ENCODE data around the gene SHLD1.
"Not testable (repeated sequence)": the region's sequence is repeated elsewhere in the genome, so short reads cannot be mapped to it uniquely, and the experiment has no call there.

The SHLD1 gene

DNA sequence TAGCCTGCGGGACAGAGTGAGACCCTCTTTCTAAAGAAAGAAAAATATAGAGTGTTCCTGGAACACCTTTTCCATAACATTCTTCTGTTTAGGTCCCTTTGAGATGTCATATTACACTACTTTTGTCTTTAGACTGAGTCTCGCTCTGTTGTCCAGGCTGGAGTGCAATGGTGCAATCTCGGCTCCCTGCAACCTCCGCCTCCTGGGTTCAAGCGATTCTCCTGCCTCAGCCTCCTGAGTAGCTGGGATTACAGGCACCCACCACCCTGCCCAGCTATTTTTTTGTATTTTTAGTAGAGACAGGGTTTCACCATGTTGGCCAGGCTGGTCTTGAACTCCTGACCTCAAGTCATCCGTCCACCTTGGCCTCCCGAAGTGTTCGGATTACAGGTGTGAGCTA, 31.2 kb downstream of the SHLD1 start:
- not testable (repeated sequence) for DNase-seq (ENCODE audit: low read depth)

GRCh38 chr20:5781798-5782750, 31.9 kb downstream of the SHLD1 start:
- DNase-seq (ENCODE audit: low read depth) = no peak

DNA sequence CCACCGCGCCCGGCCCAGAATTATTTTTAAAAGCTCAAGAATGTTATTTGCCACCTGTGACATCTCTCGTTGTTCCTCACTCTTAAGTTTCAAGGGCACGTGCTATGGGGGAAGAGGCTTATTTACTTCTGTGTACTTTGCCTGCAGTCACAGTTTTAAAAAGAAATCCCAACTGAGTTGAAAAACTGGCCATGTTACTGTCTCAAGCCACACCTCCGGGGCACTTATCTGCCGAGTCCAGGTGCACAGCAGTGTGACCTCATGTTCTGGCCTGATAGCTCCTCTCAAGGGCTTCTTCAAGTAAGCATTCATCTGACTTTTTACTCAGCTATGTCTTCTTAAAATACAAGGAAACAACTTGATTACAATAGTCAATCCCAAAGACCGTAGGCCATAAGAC, 34.5 kb downstream of the SHLD1 start:
- no peak for DNase-seq (ENCODE audit: low read depth)

DNA sequence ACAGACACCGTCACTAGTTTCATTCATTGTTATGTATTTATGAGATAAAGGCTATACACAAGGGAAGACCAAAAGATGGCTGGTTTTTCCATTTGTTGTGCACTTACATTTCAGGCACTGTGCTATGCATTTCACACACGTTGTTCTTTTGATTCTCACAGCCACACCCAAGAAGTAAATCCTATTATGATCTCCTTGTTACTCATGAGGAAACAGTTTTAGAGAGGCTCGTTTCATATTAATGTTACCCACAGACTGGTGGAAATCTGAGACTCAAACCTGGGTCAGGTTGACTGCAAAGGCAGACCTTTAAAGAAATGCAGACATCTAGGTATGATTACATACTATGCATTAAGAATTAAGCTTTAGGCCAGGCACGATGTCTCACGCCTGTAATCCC, 34.9 kb downstream of the SHLD1 start:
- DNase-seq (ENCODE audit: low read depth) = no peak

DNA sequence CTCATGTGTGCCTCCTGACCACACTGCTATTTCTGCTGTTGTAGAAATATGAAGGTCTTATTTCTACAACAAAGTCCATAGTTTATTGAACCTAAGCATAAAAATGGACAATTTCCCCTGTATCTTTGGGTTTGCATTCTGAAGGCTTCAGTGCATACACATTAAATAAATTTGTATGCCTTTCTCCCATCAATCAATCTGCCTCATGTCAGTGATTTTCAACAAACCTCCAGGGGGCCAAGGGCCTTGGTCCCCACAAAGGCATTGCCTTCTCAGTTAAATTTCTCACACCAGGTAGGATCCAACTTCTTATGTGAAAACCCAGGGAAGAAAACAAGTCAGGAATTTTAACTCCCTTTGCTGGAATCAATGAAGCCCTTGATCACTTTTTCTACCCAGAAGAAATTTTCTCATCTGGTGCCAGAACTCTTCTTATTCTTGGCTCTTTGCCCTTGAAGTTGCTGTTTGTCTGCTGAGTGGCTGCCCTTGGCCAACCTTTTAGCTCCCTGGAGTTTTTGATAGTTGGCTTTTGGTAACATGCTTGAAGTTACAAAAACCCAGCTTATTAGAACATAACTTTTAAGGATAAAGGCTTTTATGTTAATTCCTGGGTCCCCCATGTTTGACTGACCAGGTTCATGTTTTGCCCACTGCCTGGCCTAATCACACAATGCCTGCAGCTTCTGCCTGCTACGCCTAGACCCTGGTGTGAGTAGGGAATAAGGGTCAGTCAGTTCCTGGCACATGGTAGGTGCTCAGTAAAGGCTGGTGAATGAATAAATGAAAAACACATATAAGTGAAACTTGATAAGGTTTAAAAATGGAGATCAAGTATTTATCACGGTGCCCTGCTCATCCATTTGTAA, 37.0 kb downstream of the SHLD1 start:
- no peak for DNase-seq (ENCODE audit: low read depth)

- DNase-seq (ENCODE audit: low read depth) = no peak
Observed at GRCh38 chr20:5787796-5788165, 37.6 kb downstream of the SHLD1 start.

DNA sequence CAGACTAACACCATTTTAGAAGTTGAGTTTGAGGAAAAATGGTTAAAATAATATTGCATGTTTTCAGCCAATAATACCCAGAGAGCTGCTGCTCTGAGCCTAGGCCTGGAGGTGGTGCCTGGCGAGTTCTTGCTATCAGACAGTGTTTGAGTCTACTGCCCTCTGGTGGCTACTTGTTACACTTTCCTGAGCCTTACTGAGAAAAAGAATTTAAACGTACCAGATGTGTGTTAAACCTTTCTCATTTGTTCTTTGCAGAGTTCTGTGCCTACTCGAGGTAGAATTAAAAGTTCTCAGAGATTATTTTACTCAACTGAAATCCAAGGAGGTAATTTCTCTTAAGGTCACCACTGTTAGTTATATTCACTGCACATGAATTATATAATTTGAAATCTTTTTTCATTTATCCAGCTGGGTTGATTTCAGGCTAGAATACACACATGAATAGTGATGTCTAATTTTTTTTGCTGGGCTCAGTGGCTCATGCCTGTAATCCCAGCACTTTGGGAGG, 38.2 kb downstream of the SHLD1 start:
- peak; percentile 67 for DNase-seq (ENCODE audit: low read depth)

DNA sequence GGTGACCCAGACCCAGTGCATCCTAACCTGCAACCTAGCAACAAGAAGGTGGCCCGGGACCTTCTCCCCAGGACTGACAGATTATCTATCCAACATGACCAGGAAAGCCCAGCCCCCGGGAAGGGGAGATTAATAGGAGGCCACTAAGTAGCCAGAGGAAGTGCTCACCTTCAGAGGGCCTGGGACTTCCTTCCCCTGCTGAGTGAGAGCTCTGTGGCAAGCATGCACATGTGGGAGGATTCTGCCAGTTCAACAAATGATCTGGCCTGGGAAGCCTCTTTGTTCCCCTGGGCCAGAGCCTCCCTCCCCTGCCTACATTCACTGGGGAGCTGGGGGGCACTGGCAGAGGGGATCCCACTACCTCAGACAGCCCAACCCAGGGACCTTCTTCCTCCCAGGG, 39.6 kb downstream of the SHLD1 start:
- no peak for DNase-seq (ENCODE audit: low read depth)

GRCh38 chr20:5793916-5794315, 43.7 kb downstream of the SHLD1 start:
- DNase-seq (ENCODE audit: low read depth) = no peak

DNA sequence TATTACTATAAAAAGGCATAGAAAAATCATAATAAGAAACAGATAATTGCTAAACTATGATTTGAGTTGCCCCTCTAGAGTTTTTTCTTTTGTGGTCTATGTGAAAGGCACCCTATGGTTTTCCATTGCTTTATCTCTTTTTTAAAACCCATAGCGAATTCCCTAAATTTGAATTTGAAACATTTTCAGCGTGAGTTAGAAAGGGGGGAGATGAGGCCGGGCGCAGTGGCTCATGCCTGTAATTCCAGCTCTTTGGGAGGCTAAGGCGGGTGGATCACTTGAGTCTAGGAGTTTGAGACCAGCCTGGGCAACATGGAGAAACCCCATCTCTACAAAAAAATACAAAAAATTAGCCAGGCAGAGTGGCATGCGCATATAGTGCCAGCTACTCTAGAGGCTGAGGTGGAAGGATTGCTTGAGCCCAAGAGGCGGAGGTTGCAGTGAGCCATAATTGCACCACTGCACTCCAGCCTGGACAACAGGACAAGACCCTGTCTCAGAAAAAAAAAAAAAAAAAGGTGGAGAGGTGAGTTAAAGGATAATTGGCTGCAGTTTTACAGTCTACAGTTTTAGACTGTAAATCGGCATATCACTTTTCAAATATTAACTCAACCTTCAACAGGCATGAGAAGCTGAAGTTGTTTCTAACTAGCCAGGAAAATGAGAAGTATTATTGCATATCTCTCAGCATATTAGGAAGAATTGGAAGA, 46.3 kb downstream of the SHLD1 start:
- DNase-seq (ENCODE audit: low read depth) = no peak

- DNase-seq (ENCODE audit: low read depth) = no peak
Observed at GRCh38 chr20:5797165-5797564, 47.0 kb downstream of the SHLD1 start.

GRCh38 chr20:5797843-5798462, 47.8 kb downstream of the SHLD1 start:
- DNase-seq (ENCODE audit: low read depth) = no peak

- DNase-seq (ENCODE audit: low read depth) = not testable (repeated sequence)
Observed at GRCh38 chr20:5803754-5804303, 53.6 kb downstream of the SHLD1 start.

DNA sequence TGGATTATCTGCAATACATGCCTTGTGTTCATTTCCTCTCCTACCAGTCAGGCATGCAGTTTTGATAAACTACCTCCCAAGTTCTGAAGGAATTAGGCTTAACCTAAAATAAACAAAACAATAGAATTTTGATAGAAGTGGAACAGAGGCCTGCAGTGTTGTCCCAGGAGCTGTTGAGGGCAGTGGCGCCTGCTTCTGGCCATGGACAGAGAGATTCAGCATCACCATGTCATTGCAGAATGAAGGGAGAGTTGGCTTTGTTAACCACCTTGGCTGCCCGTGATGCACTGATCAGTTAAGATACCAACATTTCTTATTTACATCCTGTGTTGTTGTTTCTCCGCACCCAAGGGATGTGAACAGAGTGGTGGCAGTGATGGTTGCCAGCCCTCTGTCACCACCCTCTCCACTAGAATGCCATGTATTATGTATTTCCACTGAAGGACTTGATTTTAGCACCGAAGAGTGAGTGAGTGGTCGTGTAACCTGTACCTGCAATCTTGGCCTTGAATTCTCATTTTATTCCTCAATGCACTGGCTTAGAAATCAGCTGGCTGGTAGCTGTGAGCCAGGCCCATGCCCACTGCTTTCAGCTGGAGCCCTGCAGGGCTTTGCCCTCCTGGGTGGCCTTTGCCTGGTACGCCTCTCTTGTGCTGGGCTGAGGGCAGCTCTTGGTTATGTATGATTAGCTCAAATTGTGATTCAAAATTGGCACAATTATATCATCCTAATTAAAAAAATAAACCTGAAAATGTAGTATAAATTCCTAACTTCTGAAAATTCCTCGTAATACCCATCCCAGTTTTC, 56.5 kb downstream of the SHLD1 start:
- DNase-seq (ENCODE audit: low read depth) = no peak

- no peak for DNase-seq (ENCODE audit: low read depth)
Observed at GRCh38 chr20:5807431-5807830, 57.2 kb downstream of the SHLD1 start.

DNA sequence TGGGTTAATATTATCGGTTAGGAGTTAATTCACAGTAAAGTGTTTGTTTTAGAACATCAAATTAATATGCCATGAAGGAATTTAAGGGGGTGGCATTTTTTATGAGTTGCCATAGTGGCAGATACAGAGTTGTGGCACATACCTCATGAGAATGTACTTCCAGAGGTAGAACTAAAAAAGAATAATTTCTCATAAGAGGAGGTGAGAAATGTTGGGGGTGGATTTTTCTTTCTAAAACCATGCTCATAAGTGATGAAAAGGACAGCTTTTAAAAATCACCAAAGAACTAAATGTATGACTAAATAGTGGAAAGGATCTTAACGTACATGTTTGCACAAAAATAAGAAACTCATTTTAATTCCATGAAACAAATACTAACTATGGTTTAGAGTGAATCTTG, 58.7 kb downstream of the SHLD1 start:
- no peak for DNase-seq (ENCODE audit: low read depth)

- no peak for DNase-seq (ENCODE audit: low read depth)
Observed at GRCh38 chr20:5809495-5809894, 59.3 kb downstream of the SHLD1 start.

GRCh38 chr20:5810800-5811422, 60.7 kb downstream of the SHLD1 start:
- no peak for DNase-seq (ENCODE audit: low read depth)

DNA sequence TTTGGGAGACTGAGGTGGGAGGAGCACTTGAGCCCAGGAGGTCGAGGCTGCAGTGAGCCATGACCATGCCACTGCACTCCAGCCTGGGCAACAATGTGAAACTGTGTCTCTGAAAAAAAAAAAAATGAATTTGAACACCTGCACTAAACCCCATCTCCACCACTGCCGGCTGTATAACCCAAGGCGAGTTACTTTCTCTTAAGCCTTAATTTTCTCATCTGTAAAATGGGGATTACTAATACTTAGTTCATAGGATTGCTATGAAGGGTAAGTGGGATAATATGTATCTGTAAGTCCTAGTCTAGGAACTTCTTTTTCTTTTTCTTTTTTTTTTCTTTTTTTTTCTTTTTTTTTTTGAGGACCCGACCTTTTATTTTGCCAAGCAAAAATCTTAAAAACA, 61.5 kb downstream of the SHLD1 start:
- DNase-seq (ENCODE audit: low read depth) = no peak

GRCh38 chr20:5818346-5818681, 68.1 kb downstream of the SHLD1 start:
- DNase-seq (ENCODE audit: low read depth) = no peak

Data from HS-5 (cell line).